ENCODE results near the gene GADD45G. TPM values are rescaled to one million over a fixed set of nuclear protein-coding genes. Genes with fewer than 3 reads are reported as not detected.

GADD45G gene
- total and polyA plus RNA-seq, 2 of the 4 experiments (the other 2 are of a cell fraction), result 0.15 TPM; not detected in 1

DNA sequence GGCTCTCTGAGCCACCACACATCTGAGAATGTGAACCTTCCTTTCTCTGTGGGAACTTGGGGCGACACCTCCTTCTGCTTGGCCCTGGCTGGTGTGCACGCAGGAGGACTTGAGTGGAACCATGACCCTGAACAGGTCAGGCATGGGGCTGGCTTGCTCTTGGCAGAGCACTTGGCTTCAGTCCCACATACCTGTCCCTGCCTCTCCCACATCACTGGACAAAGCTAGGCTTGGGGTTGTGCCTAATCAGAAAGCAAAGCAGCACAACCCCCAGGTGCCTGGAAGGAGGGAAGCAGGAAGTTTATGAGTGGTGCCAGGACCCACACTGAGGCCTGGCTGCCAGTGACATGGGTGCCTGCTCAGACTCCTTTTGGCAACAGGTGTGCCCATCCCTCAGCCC, 13.2 kb downstream of the GADD45G start:
- Histone ChIP-seq H3K23ac (ENCODE audit: low read depth, low read length) (no peak overlapping the region), H3K27ac (ENCODE audit: insufficient read depth, low read length) (no peak overlapping the region), H4K5ac (ENCODE audit: low read depth, low read length) (no peak overlapping the region), H3K9ac (ENCODE audit: low read depth, low read length) (no peak overlapping the region), H3K56ac (ENCODE audit: extremely low read depth, insufficient read depth, low read length) (no peak overlapping the region), H4K20me1 (ENCODE audit: insufficient read depth, low read length) (no peaks in the 10 kb centered on the region), H2BK120ac (ENCODE audit: low read depth, low read length) (no peak overlapping the region), H2BK20ac (ENCODE audit: low read depth, low read length) (no peak overlapping the region), H3K18ac (ENCODE audit: low read depth, low read length) (no peak overlapping the region), H3K79me1 (ENCODE audit: low read depth in 1 of 2, low read length in 2 of 2) (no peaks in the 10 kb centered on the region), H3K36me3 (ENCODE audit: control insufficient read depth, insufficient read depth, low read length) (no peaks in the 10 kb centered on the region), H2AK5ac (ENCODE audit: low read depth, low read length) (no peak overlapping the region), H3K27me3 (ENCODE audit: control insufficient read depth, insufficient read depth, low read length) (peaks cover 19% of the 10 kb centered on the region; the same call in 1 of the 2 replicates), H2BK15ac (ENCODE audit: low read depth, low read length) (no peak overlapping the region), H2BK5ac (ENCODE audit: low read depth, low read length, poor library complexity, severe bottlenecking) (no peak overlapping the region), H3K9me1 (ENCODE audit: insufficient read depth, low read length) (no peaks in the 10 kb centered on the region), H3K4me2 (ENCODE audit: low read depth, low read length) (no peak overlapping the region), H3K14ac (replicated peaks; ENCODE audit: low read depth, low read length) (no peak overlapping the region), H4K8ac (ENCODE audit: low read depth in 2 of 2, low read length in 2 of 2) (no peak overlapping the region), H3K4ac (ENCODE audit: low read depth, low read length) (no peak overlapping the region), H3K4me3 (ENCODE audit: insufficient read depth, low read depth, low read length) (no peak overlapping the region), H2AFZ (replicated peaks; ENCODE audit: low read length, poor library complexity) (no peak overlapping the region), H3K9me3 (ENCODE audit: control insufficient read depth, insufficient read depth, low read length) (no peaks in the 10 kb centered on the region), H4K91ac (ENCODE audit: insufficient read depth, low read depth, low read length) (no peak overlapping the region), H2AK9ac (replicated peaks; ENCODE audit: low read depth, low read length, poor library complexity) (no peak overlapping the region), H3K4me1 (ENCODE audit: control insufficient read depth, insufficient read depth, low read length) (no peaks in the 10 kb centered on the region)
- DNase-seq (no peak), ATAC-seq (ENCODE audit: low read depth) (no peak)
- dilution Hi-C loops (cut with HindIII; ENCODE audit: low sequenced_read_pairs, unreplicated experiment), result no loop called here
- in situ Hi-C loops (cut with MboI; ENCODE audit: low sequenced_read_pairs), result no loop called here
- intact Hi-C loops (cut with micrococcal nuclease), result no loop called here
- BruUV-seq (replicated peaks), result no TSS peak
- WGBS, 2 experiments (ENCODE audit: extremely low coverage in 2 of 2, insufficient read length in 1 of 2), result 93% methylated on average over 2 of the region's 2 CpGs; no CpG with 5 or more reads in 1 of the 2 experiments
- TF ChIP-seq MXI1 (IDR thresholded peaks at IDR 0.05; ENCODE audit: borderline replicate concordance, low read depth, low read length) (no peak), SMC3 (IDR thresholded peaks at IDR 0.05; ENCODE audit: low read depth, low read length) (no peak), CEBPB (IDR thresholded peaks at IDR 0.05; ENCODE audit: low read depth, low read length) (no peak), RAD21 (IDR thresholded peaks at IDR 0.05; ENCODE audit: low read length) (no peak), MAFK (IDR thresholded peaks at IDR 0.05; ENCODE audit: low read depth, low read length) (no peak), POLR2A (IDR thresholded peaks at IDR 0.05; ENCODE audit: low read depth, low read length) (no peak), RCOR1 (IDR thresholded peaks at IDR 0.05; ENCODE audit: insufficient replicate concordance, low read length) (no peak), MAZ (IDR thresholded peaks at IDR 0.05; ENCODE audit: borderline replicate concordance, low read depth, low read length) (no peak), RFX5 (IDR thresholded peaks at IDR 0.05; ENCODE audit: low read depth, low read length) (no peak), ELK1 (IDR thresholded peaks at IDR 0.05; ENCODE audit: borderline replicate concordance, low read depth, low read length) (no peak), BHLHE40 (IDR thresholded peaks at IDR 0.05; ENCODE audit: low read depth, low read length) (no peak), USF2 (IDR thresholded peaks at IDR 0.05; ENCODE audit: low read depth, low read length) (no peak), CHD1 (IDR thresholded peaks at IDR 0.05; ENCODE audit: low read depth, low read length) (no peak), CTCF (conservative IDR thresholded peaks at IDR 0.05; ENCODE audit: low read depth, low read length) (no peak), NFE2L2 (IDR thresholded peaks at IDR 0.05; ENCODE audit: low read depth, low read length) (no peak)
- CTCF ChIA-PET, result no interaction called here
- POLR2A ChIA-PET (ENCODE audit: unreplicated experiment), result no interaction called here
